Prostate gland (tissue), 2 donors: ENCODE data around the gene MVB12B.

Source experiments
- POLR2A ChIP-seq: fragments of 450-650 bp; IDR thresholded peaks from one replicate; pipeline ENCODE4 v1.6.1; 2016; ENCODE audit warnings: antibody characterized with exemption, mild to moderate bottlenecking
- TF ChIP-seq, protein P1 (sequence below), 4 experiments: fragments of 200-600 bp in 2 of 4; fragments of 450-650 bp in 2 of 4; sonication (generic) in 2 of 4; IDR thresholded peaks; 1 replicate in 3 of 4; 2 replicates in 1 of 4; pipeline ENCODE4 v1.5.1; 2016 to 2019; ENCODE audit warnings: antibody characterized with exemption in 4 of 4, mild to moderate bottlenecking in 2 of 4, moderate library complexity in 2 of 4

DNA sequence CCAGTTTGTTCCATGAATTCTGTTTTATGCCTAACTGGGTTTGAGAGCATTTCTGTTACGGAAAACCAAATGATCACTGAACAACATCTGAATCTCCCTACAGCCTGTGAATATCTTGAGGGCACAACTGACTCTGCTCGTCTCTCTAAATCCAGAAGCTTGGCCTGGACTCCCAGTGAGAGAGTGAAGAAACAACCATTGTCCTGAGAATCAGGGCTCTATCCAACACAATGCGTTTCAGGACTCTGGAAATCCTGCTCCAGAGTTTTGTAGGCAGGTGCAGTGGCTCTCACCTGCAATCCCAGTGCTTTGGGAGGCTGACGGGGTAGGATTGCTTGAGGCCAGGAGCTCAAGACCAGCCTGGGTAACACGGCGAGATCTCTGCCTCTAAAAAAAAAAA lies 7.8 kb upstream of the MVB12B start:
- TF ChIP-seq, protein P1, sequence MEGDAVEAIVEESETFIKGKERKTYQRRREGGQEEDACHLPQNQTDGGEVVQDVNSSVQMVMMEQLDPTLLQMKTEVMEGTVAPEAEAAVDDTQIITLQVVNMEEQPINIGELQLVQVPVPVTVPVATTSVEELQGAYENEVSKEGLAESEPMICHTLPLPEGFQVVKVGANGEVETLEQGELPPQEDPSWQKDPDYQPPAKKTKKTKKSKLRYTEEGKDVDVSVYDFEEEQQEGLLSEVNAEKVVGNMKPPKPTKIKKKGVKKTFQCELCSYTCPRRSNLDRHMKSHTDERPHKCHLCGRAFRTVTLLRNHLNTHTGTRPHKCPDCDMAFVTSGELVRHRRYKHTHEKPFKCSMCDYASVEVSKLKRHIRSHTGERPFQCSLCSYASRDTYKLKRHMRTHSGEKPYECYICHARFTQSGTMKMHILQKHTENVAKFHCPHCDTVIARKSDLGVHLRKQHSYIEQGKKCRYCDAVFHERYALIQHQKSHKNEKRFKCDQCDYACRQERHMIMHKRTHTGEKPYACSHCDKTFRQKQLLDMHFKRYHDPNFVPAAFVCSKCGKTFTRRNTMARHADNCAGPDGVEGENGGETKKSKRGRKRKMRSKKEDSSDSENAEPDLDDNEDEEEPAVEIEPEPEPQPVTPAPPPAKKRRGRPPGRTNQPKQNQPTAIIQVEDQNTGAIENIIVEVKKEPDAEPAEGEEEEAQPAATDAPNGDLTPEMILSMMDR (IDR thresholded peaks at IDR 0.05): no peak
- TF ChIP-seq POLR2A: no peak
